Loucy (cell line): ENCODE measurements around the gene ABTB2.

Experiments used
- H2AFZ ChIP-seq: fragments of 200-600 bp; sonication (generic); 2 replicates; pipeline ENCODE4 v1.6.0; 2016; ENCODE audit warnings: antibody characterized with exemption, mild to moderate bottlenecking, low read length, moderate library complexity
- H3F3A ChIP-seq: fragments of 200-600 bp; 2 replicates; pipeline ENCODE4 v1.6.0; 2016; ENCODE audit warnings: antibody characterized with exemption, low read depth, mild to moderate bottlenecking
- H3K27me3 ChIP-seq: fragments of 200-600 bp; sonication (generic); 2 replicates; pipeline ENCODE4 v1.6.1; 2014; ENCODE audit warnings: low read length, mild to moderate bottlenecking; ENCODE audit not compliant: insufficient read depth, poor library complexity, severe bottlenecking
- H3K36me3 ChIP-seq: fragments of 200-600 bp; sonication (generic); 2 replicates; pipeline ENCODE4 v1.6.1; 2016; ENCODE audit warnings: low read length; ENCODE audit not compliant: insufficient read depth
- H3K4me1 ChIP-seq: fragments of 200-600 bp; sonication (generic); 2 replicates; pipeline ENCODE4 v1.5.1; 2014; ENCODE audit warnings: low read length, mild to moderate bottlenecking; ENCODE audit not compliant: insufficient read depth, poor library complexity, severe bottlenecking
- H3K4me2 ChIP-seq: fragments of 200-600 bp; sonication (generic); 2 replicates; pipeline ENCODE4 v1.6.0; 2014; ENCODE audit warnings: antibody characterized with exemption, low read length, low read depth, mild to moderate bottlenecking; ENCODE audit not compliant: poor library complexity, severe bottlenecking
- H3K4me3 ChIP-seq: fragments of 200-600 bp; sonication (generic); 2 replicates; pipeline ENCODE4 v1.5.1; 2014; ENCODE audit warnings: low read length, mild to moderate bottlenecking, mixed read lengths; ENCODE audit not compliant: poor library complexity, severe bottlenecking
- H3K79me2 ChIP-seq: fragments of 200-600 bp; sonication (generic); 2 replicates; pipeline ENCODE4 v1.6.1; 2014; ENCODE audit warnings: low read length; ENCODE audit not compliant: insufficient read depth
- H3K9ac ChIP-seq: fragments of 200-600 bp; sonication (generic); 2 replicates; pipeline ENCODE4 v1.6.0; 2014; ENCODE audit warnings: mild to moderate bottlenecking, low read depth, low read length, moderate library complexity; ENCODE audit not compliant: poor library complexity, severe bottlenecking
- H3K9me2 ChIP-seq: fragments of 200-600 bp; sonication (generic); replicated peaks from 2 replicates; pipeline ENCODE4 v1.6.1; 2016; ENCODE audit warnings: low read depth, low read length, mixed read lengths
- H3K9me3 ChIP-seq: fragments of 200-600 bp; sonication (generic); 2 replicates; pipeline ENCODE4 v1.6.1; 2014; ENCODE audit warnings: mild to moderate bottlenecking, antibody characterized with exemption, low read length, low read depth; ENCODE audit not compliant: insufficient read depth
- H4K20me1 ChIP-seq: fragments of 200-600 bp; sonication (generic); 2 replicates; pipeline ENCODE4 v1.6.0; 2014; ENCODE audit warnings: antibody characterized with exemption, low read length, mild to moderate bottlenecking; ENCODE audit not compliant: insufficient read depth, poor library complexity, severe bottlenecking
- EZH2phosphoT487 ChIP-seq: fragments of 200-600 bp; IDR thresholded peaks from 2 replicates; pipeline ENCODE4 v1.6.1; 2018; ENCODE audit warnings: antibody characterized with exemption, mild to moderate bottlenecking, moderate library complexity, borderline replicate concordance
- TF ChIP-seq, protein P1 (sequence below): fragments of 200-600 bp; sonication (generic); conservative IDR thresholded peaks from 2 replicates; pipeline ENCODE4 v1.5.1; 2014; ENCODE audit warnings: mild to moderate bottlenecking, antibody characterized with exemption, low read length

Gene ABTB2

DNA sequence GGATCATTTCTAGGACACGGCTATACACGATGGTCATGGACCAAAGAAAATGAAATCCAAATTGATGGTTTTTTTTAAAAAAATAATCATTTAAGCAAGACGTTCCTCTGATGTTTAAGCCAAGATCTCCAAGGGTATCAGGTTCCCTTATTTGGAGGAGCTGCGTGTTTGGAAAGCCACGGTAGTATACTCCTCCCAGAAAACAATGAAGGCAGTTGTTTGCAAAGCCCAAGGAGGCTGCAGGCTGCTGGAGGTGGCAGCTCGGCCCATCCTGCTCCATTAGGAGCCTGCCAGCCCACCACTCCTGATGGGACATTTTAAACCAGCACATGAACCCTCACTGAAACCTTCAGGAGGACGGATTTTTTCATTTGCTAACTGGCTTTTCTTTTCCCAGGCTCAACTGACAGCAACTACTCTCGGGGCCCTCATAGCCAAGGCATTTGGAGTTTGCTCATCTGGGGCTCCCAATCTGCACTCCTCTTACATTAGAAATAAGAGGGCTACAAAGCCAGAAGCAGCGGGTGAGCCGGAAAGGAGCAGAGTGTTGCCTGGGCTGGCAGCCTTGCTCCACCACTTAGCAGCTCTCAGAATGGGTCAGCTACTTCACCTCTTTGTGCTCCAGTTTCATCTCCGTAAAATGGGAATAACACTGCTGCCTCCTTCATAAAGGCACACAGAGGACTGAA lies 58.4 kb downstream of the ABTB2 start:
- Histone ChIP-seq H3K9me3 (no peaks in the 10 kb centered on the region), H3K36me3 (no peaks in the 10 kb centered on the region), H3K4me1 (peaks cover 54% of the 10 kb centered on the region), H3K9me2 (no peaks in the 10 kb centered on the region), H3K9ac (no peak overlapping the region), H4K20me1 (no peaks in the 10 kb centered on the region), H2AFZ (no peak overlapping the region), H3K4me2 (no peak overlapping the region), H3F3A (peaks cover 13% of the 10 kb centered on the region), H3K27me3 (no peaks in the 10 kb centered on the region), H3K79me2 (no peaks in the 10 kb centered on the region), H3K4me3 (no peak overlapping the region)
- no peak for TF ChIP-seq EZH2phosphoT487
- TF ChIP-seq, protein P1, sequence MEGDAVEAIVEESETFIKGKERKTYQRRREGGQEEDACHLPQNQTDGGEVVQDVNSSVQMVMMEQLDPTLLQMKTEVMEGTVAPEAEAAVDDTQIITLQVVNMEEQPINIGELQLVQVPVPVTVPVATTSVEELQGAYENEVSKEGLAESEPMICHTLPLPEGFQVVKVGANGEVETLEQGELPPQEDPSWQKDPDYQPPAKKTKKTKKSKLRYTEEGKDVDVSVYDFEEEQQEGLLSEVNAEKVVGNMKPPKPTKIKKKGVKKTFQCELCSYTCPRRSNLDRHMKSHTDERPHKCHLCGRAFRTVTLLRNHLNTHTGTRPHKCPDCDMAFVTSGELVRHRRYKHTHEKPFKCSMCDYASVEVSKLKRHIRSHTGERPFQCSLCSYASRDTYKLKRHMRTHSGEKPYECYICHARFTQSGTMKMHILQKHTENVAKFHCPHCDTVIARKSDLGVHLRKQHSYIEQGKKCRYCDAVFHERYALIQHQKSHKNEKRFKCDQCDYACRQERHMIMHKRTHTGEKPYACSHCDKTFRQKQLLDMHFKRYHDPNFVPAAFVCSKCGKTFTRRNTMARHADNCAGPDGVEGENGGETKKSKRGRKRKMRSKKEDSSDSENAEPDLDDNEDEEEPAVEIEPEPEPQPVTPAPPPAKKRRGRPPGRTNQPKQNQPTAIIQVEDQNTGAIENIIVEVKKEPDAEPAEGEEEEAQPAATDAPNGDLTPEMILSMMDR, result no peak

GRCh38 chr11:34298871-34299270 lies 58.9 kb downstream of the ABTB2 start:
- Histone ChIP-seq H3F3A (peaks cover 13% of the 10 kb centered on the region), H3K4me1 (peaks cover 49% of the 10 kb centered on the region), H3K27me3 (no peaks in the 10 kb centered on the region), H3K9me3 (no peaks in the 10 kb centered on the region), H4K20me1 (no peaks in the 10 kb centered on the region), H3K36me3 (no peaks in the 10 kb centered on the region), H3K4me2 (no peak overlapping the region), H3K9ac (no peak overlapping the region), H2AFZ (no peak overlapping the region), H3K79me2 (no peaks in the 10 kb centered on the region), H3K9me2 (no peaks in the 10 kb centered on the region), H3K4me3 (no peak overlapping the region)
- TF ChIP-seq EZH2phosphoT487, result no peak
- TF ChIP-seq, protein P1, result no peak

DNA sequence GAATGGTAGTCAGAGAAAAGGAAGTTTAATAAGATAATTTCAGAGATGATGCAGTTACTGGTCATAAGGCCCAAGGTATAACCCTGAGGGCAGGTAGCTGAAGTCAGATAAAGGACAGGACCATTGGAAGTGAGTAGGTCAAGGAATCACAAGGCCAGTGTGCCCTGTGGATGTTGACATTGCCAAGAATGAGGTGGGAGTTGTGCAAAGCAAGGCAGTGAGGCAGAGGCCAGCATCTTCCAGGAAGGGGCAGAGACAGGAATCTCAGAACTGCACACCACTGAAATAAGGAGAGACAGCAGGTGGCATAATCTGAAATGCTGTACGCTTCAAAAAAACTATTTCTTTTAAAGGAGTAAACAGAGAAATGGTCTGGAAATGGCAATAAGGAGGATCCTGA lies 61.4 kb downstream of the ABTB2 start:
- Histone ChIP-seq H4K20me1 (no peaks in the 10 kb centered on the region), H3K9me3 (no peaks in the 10 kb centered on the region), H3K4me2 (no peak overlapping the region), H3K27me3 (no peaks in the 10 kb centered on the region), H3K9ac (no peak overlapping the region), H3K4me1 (peaks cover 24% of the 10 kb centered on the region), H3K36me3 (no peaks in the 10 kb centered on the region), H3F3A (no peaks in the 10 kb centered on the region), H3K9me2 (no peaks in the 10 kb centered on the region), H3K79me2 (no peaks in the 10 kb centered on the region), H2AFZ (no peak overlapping the region), H3K4me3 (no peak overlapping the region)
- TF ChIP-seq, protein P1, result no peak
- TF ChIP-seq EZH2phosphoT487, result no peak
